ENCODE measurements around the gene VPS13D.

VPS13D gene

DNA sequence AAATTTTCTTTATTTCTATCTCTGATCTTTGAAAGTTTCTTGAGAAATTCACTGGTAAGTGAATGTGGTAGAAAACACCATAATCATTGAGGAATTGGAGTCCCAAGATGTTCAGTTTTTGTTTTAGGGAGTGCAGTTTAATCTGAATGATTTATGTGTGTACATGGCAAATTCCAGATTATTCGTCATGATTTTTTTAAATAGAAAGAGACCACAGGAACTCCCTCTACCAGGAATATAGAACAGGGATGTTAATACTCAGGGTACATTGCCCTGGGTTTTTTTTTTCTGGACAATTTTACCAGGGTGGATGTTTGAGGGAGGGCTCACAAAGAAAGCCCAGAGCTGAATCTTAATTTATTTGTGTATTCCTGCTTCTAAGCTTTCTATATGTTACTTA, 109.0 kb downstream of the VPS13D start:
- no peak for DNase-seq

DNA sequence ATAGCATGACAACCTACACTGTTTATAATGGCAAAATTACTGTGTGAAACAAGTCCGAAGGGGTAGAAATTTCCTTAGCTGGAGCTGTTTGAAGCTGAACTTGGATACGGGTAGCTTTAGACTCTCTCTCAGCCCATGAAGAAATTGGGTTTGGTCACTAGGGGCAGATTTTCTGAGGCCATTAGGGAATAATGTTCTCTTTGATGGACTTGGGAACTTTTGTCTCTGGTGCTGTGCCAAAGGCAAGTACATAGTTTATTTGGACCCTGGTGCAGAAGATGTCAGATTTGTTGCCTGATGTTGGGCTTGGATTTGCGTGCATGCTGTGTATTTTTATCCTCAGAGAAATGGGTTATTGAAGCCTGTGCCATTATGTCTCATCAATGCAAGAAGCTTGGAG, 109.6 kb downstream of the VPS13D start:
- DNase-seq = no peak

DNA sequence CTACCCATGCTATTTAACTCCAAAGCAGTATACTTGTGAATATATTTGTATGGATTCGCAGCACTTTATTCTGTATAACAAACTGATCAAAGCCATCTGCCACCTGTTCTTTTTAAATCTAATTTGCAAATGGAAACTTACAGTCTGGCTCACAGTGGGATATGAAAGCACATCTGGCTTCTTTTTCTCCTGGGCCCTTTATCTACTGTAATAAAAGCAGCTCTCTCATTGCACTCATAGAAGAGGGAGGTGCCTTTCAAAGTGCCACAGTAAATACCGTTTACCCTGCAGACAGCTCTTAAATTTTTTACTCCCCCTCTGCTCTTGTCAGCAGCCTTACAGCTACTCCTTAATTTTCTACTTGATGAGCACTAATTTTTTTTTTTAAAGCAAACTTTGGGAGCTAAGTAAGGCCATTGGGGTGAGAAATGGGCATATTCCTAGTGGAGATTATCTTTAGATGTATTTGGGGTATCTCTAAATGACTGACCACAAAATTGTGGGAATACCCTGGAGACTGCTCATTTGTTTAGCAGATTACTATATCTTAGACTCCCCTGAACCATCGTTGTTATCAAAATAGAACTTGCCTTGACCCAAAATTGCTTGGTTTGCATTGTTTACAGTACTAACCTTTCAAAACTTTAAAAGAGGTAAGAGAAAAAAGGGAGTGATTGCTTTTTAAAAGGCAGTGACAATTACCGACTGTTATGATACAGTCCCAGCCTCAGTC, 110.1 kb downstream of the VPS13D start:
- no peak for DNase-seq

DNA sequence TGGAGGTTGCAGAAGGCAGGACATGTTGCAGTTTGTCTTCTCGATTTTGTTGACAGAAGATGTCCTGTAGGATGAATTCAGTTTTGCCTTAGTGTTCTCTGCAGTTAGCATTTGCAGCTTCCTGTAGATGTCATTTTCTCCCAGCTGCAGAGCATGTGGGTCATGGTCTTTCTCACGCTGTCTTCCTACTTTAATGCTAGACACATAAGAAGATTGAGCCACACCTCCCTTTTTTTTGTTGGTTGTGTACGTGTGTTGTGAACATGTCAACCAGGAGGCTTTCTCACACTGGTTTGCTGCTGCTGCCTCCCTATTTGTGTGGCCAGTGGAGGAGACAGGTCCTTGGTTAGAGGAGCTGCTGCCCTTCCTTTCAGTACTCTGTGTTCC, 110.7 kb downstream of the VPS13D start:
- DNase-seq = no peak

DNA sequence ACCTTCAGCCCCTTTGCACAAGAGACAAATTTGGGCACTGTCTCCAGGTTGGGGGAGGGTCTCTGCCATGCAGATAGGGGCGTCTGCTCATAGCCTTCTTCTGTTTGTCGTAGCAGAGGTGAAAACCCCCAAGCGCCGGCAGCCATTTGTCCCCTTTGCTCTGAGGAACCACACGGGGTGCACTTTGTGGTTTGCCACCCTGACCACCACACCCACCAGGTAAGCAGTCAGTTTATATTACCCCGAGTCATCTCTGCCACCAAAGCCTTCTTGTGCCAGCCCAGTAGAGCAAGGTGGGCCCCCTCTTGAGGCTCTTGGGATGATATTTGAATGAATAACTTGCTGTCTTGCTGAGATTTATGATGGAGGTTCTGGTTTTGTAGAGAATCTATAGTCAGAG, 111.8 kb downstream of the VPS13D start:
- no peak for DNase-seq

DNA sequence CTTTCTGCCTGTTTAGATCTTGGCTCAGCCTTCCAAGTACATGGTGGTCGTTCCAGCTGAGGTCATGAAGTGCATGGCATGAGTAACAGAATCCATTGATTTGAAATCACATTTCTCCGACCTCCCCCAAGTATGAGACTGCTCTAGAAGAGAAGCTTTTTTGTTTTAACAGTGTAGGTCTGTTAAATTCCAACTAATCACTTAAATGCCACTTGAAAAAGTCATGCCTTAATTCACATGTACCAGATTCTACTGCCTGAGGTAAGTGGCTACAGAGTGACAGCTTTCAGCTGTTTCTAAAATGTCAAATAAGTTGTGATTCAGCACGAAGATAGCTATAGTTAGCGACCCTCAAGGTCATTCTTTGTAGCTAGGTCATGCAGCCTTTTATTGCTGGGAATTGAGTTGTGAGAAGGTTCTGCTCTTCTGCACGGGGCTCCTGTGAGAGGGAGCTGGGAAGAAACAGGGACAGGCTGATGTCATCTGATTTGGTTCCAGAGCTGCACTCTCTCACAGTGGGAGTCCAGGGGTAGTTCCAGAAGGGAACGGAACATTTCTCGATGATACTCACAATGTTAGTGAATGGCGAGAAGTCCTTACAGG, 112.7 kb downstream of the VPS13D start:
- DNase-seq = no peak

DNA sequence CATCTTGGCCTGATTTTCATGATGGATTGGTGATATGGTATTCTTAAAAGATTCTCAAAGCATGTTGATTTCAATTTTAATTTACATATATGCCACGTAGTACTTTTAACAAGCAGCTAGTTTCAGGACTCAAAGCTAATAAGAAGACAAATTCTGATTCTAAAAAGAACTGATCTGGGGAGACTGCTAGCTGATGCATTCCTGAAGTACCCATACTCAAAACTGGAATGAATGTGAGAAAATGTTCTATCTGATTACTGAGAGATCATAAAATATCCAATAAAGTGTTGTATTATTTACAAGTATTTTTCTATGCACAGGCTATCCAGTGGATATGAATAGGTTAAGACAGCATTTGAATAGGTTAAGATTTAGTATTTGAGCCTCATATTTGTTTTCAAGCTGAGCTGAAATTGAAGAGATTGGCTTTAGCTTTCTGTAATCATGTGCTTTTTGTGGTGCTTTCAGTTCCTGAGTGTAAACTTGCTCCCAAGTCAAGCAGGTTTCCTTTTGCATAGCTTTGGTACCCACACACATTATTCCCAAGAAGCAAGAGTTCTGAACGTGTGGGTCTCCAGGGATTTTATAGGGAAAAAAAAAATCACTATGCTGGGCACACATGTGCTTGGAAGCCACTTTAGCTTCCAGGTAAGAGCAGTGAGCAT, 114.1 kb downstream of the VPS13D start:
- DNase-seq = no peak

DNA sequence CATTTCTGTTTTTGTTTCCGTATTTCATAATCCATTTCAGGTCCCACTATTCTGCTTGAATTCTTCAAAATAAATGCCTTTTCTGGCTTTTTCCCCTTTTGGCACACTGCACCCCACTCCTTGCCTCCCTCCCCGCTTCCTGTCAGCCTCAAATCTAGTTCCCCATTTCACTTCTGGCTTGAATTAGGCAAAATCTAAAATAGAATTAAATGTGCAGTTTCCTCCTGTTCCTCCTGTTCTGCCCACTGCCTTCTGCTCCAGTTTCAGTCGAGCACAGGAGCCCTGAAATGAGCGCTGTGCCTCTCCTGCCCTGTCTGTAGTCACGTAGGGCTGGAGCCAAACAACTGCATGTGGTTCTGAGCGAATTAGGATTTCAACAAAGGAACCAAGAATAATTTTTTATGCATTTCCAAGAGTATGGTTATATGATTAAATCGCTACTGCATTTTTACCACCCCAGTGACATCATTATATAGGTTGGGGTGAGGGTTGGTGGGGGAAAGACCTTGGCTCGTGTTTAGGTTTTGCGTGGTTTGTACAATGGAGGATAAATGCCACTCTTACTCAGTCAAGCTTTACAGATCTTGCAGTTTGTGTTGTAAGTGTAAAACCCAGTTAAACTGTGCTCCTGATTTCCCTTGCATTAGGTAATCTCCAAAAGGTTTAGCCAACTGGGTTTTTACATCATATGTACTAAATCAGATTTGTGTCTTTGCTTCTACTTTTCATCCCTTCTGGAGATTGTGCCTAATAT, 114.9 kb downstream of the VPS13D start:
- DNase-seq = peak; percentile 41

DNA sequence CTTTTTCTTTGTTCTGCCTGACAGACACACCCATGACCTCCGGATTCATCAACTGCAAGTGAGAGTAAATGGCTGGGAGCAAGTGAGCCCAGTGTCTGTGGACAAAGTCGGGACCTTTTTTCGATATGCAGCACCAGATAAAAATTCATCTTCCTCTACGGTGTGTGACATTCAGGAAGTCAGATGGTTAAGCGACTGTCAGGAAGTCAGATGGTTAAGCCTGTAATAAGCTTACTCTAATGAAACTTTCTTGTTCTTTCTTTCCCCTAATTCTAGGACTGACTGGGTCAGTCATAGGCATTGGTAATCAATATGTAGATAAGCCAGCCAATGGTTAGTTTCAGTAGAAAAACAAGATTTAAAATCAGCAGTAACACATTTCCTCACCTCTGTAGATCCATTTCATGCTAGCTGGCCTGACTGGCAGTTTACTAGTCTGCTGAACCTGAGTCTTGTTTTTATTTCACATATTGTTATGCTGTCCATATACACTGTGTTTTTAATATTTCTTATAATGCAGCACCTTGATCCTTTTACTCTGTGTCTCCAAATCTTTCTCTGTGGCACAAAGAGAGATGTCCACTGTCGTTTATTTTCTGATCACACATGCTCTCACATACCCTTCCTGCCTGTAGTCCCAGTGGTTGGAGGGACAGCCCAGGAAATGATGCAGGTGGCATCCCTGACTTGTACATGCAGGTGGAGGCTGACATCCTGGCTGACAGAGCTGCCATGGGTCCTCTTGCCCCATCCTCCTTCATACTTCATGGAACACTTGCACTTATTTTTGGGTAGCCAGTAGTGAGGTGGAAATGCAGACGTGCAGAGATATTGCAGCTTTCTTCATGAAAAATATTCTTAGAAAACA, 115.8 kb downstream of the VPS13D start:
- no peak for DNase-seq

DNA sequence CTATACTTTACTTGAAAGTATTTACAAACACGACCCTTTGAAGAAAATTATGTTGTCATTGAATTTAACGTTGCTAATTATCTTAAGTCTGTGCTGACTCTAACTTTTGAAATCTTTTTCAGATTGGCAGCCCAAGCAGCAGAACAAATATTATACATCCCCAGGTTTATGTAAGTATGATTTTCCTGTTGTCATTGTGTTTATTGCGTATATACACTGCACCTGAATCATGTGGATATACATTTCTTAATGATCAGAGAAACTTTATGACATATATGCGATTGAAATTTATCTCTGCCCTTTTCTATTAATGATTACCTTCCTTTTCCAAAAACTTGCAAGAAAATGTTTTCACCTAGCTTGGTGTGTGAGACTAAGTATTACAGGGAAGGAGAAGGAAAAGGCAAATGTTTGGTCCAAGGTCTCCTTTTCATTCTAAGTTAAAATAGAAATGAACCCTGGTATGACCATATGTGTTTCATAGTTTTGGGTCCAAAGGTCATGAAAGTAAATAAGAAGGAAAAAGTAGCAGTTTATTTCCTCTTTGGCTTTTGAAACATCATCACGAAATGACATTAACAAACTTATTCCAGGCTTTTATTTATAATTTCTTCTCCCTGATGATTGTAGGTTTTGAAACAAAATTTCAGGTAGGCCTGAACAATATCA, 116.8 kb downstream of the VPS13D start:
- DNase-seq = no peak

DNA sequence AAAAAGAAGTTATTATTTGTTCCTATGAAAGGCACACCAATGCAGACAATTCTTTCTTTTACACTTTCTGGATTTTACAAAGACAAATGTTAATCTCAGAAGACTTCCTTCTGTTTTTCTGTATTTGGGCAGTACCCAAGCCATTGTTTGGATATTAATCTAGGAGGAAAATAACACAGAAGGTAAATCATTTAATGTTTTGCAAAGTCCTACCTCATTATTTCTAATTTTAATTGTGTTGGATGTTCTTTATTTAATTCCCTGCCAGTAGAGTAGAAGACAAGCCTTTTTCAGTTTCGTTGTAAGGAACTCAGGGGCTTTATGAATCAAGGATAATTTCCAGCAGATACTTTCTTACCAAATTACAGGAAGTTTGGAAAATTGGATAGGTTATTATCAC, 118.3 kb downstream of the VPS13D start:
- DNase-seq = no peak

DNA sequence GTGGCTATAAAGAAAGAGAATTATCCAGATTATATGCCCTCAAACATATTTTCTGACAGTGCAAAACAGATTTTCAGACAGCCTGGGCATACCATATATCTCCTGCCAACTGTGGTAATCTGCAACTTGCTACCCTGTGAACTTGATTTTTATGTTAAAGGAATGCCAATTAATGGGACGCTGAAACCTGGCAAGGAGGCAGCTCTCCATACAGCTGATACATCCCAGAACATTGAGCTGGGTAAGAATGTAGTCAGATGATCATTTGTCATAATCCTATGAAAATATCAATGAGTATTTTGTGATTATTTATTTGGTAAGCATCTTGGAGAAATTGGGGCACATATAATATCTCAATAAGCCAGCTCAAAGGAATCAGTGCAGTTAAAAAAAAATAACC, 124.2 kb downstream of the VPS13D start:
- DNase-seq = no peak

DNA sequence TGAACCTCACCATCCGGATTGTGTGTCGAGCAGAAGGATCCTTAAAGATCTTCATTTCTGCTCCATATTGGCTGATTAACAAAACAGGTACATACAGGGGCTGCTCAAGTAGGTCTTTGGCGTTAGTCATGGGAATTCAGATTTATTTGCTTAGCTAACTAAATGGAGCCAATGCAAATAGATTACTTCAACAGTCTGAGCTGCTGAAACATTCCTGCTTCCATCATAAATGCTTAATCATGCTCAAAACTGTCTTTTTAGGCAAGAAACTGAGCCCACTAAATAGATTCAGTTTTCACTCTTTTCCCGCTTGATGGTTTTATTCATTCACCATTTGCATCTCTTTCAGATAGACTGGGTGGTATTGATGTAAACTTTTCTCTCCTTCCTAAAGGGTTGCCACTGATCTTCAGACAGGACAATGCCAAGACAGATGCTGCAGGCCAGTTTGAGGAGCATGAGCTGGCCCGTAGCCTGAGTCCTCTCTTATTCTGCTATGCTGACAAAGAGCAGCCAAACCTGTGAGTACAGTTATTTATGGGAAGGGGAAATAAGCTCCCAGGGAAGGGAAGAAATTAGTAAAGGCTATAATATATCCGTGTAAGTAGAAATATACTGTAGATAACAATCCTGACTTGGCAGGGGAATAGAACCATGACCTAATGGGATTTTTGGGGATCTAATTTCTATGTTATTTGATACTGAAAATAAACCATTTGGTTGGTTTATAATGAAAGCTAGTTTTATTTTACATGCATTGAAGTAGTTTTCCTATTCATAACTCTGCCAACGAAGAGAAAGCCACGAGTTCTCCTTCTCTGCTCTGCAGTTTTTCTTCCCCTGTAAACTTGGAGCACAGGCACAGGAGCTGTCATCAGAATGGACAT, 126.4 kb downstream of the VPS13D start:
- DNase-seq = no peak

DNA sequence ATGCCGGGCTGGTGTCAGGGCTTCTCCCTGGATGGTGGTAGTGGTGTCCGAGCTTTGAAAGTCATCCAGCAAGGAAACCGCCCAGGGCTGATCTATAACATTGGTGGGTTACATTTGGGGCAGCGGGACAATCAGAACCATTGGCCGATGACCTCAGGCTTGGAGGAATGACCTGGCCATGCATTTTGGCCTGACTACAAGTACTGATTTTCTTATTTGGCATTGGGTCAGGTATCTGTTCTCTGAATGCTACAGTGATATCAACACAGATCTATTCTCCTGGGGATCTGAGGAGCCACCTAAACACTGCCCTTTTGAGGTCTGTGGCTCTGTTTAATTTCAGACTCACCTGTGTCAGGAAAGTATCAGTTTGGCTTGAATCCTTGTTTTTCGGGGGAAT, 128.7 kb downstream of the VPS13D start:
- DNase-seq = no peak

DNA sequence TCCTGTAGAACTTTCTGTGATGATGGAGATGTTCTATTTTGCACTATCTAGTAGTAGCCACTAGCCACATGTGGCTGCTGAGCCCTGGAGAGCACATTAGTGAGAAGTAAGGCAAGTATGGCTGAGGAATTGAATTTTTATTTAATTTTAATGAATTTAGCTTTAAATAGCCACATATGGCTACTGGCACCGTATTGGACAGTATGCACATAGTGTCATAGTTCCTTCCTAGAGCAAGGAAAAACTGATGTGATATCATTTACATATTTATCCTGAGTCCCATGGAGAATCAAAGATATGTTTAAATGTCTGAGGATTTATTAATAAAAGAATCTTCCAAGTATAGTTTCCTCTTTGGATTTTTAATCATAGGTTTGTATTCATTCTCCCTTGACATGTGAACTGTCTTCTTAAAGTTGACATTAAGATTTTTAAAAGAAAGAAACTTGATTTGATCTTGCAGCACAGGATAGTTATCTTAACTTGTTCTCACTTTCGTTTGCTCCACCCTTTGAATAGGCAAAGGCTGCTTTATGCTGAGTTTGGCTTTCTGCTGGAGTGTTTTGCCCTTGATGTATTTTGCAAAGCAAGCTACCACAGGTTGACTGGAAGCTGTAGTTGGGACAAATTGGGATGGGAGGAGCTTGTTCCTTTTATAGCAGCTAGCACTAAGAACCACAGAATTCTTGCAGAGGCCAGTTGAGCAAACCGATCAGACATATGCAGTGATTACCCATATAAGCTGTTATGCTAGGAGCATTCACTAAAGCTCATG, 129.7 kb downstream of the VPS13D start:
- no peak for DNase-seq

DNA sequence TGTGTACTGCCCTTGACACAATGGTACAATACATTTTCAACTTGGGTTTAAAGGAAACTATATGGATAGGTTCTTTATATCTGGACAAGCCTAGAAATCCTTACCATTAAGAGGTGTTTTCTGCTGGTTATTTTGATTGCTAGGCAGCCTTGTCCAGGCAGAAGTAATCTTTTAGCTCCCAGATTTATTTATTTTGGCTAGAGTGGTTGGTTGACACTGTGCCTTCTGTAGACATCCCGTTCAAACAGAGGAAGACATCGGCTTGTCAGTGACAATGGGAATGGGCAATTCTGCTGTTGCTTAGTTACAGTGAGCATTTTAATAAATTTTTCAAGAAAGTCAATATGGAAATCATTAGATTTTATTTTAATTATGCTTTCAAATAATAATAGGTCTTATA, 138.8 kb downstream of the VPS13D start:
- DNase-seq = no peak

DNA sequence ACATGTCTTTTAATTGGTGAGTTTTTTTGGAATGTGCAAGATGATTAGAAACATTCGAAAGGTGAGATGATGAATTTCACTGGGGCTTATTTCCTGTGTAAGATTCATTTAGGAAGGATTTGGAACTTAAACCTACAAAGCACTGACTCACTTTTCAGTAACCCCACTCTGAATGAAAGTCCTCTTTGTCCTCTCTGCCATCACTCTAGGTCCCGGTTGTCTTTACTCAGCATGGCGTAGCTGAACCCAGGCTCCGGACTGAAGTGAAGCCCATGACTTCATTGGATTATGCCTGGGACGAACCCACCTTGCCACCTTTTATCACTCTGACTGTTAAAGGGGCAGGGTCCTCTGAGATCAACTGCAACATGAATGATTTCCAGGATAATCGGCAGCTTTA, 139.4 kb downstream of the VPS13D start:
- no peak for DNase-seq

DNA sequence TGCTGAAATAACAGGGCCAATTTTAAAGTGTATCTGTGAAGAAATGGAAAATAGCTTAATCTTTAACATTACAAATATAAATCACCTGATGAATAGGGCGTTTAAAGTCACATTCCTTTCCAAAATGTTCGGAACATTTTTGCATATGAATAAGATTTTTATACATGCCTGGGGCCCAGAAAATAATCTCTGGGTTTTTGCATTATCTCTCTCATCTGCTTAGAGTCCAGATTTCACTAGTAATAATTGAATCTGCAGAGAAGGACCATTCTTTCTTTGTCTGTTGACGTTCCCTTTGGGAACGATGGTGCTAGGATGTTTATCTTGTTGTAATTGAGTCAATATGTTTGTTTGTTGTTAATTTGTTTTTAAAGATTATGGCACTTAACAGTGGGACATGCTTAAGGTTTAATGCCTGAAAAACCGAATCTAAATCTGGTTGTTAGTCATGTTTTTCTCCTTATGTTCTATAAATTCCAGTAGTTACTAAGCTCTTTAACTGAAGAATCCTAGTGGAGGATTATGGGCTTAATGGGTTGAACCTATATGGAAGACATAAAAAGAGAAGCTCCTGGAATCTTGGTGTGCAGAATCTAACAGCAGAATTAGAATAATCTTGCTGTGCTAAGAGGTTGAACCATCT, 140.6 kb downstream of the VPS13D start:
- DNase-seq = no peak

DNA sequence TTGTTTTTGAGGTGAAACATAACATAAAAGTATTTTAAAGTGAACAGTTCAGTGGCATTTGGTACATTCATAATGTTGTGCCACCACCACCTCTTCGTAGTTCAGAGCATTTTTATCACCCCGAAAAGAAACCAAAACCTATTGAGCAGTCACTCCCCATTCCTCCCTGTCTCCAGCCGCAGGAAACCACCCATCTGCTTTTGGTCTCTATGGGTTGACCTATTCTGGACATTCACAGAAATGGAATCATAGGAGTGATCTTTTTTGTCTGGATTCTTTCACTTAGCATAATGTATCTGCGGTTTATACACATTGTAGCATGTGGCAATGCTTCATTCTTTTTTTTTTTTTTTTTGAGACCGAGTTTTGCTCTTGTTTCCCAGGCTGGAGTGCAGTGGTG, 141.2 kb downstream of the VPS13D start:
- no peak for DNase-seq

DNA sequence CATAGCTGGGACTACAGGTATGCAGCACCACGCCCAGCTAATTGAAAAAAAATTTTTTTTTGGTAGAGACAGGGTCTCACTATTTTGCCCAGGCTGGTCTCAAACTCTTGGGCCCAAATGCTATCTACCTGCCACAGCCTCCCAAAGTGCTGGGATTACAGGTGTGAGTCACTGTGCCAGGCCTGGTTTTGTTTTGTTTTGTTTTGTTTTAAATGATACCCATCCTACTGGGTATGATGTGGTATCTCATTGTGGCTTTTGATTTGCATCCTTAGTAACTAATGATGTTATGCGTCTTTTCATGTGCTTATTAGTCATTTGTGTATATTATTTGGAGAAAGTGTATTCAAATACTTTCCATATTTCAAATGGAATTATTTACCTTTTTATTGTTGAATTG, 142.3 kb downstream of the VPS13D start:
- no peak for DNase-seq

Data from left hindlimb (tissue), 1 donor.